ENCODE data around the gene TEX55. TPM values are rescaled to one million over a fixed set of nuclear protein-coding genes. Genes with fewer than 3 reads are reported as not detected.

Gene TEX55
- total RNA-seq, 3 donors from 2014 or later: not detected

DNA sequence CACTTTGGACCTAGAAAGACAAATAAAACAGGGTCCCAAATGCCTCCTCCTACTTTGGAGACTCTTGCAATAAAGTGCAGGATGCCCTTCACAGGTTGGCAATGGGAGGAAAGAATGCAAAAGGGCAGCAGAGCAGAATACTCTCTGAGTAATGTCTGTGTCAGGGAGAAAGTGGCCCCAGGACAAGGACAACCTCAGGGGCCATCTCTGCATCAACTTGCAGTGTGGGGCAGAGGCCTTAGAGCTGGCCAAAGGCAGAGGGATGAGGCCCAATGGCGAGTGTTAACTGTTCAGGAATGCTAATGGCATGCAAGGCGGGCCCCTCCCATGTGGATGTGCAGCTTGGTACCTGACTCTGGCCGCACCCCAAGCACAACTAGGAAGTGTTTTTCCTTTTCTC is 35.8 kb downstream of the TEX55 start:
- Histone ChIP-seq H3K9me3 (no peaks in the 10 kb centered on the region), H3K4me3 (no peak overlapping the region), H3K4me1 (ENCODE audit: low read depth) (no peaks in the 10 kb centered on the region), H3K36me3 (ENCODE audit: low read depth) (no peaks in the 10 kb centered on the region)
- ATAC-seq (peak; percentile 38), DNase-seq (no peak)
- intact Hi-C loops (cut with DNase I, micrococcal nuclease): no loop called here
- TF ChIP-seq, protein P1, sequence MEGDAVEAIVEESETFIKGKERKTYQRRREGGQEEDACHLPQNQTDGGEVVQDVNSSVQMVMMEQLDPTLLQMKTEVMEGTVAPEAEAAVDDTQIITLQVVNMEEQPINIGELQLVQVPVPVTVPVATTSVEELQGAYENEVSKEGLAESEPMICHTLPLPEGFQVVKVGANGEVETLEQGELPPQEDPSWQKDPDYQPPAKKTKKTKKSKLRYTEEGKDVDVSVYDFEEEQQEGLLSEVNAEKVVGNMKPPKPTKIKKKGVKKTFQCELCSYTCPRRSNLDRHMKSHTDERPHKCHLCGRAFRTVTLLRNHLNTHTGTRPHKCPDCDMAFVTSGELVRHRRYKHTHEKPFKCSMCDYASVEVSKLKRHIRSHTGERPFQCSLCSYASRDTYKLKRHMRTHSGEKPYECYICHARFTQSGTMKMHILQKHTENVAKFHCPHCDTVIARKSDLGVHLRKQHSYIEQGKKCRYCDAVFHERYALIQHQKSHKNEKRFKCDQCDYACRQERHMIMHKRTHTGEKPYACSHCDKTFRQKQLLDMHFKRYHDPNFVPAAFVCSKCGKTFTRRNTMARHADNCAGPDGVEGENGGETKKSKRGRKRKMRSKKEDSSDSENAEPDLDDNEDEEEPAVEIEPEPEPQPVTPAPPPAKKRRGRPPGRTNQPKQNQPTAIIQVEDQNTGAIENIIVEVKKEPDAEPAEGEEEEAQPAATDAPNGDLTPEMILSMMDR (IDR thresholded peaks at IDR 0.05): no peak

DNA sequence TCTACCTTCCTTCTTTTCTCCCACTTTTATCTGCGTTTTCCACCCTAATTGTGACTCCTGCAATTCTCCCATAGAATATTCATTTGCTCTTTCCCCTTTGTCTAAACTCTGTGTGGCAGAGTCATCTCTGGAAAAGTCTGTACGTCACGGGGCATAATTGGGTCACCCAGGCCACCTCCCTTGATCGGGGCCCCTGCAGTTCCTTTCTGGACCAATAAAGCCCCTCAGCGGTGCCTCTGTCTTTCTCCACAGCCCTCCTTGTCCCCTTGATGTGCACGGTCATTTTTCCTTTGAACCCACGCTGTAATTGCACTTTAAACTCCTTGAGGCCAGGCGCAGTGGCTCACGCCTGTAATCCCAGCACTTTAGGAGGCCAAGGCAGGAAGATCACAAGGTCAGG is 38.1 kb downstream of the TEX55 start:
- H3K4me1 ChIP-seq (ENCODE audit: low read depth): no peaks in the 10 kb centered on the region
- no peak for ATAC-seq
- DNase-seq: no peak
- no peaks in the 10 kb centered on the region for H3K36me3 ChIP-seq (ENCODE audit: low read depth)
- intact Hi-C loops (cut with DNase I, micrococcal nuclease): no loop called here
- TF ChIP-seq, protein P1 (IDR thresholded peaks at IDR 0.05): no peak
- no peaks in the 10 kb centered on the region for H3K9me3 ChIP-seq
- H3K4me3 ChIP-seq: no peak overlapping the region

DNA sequence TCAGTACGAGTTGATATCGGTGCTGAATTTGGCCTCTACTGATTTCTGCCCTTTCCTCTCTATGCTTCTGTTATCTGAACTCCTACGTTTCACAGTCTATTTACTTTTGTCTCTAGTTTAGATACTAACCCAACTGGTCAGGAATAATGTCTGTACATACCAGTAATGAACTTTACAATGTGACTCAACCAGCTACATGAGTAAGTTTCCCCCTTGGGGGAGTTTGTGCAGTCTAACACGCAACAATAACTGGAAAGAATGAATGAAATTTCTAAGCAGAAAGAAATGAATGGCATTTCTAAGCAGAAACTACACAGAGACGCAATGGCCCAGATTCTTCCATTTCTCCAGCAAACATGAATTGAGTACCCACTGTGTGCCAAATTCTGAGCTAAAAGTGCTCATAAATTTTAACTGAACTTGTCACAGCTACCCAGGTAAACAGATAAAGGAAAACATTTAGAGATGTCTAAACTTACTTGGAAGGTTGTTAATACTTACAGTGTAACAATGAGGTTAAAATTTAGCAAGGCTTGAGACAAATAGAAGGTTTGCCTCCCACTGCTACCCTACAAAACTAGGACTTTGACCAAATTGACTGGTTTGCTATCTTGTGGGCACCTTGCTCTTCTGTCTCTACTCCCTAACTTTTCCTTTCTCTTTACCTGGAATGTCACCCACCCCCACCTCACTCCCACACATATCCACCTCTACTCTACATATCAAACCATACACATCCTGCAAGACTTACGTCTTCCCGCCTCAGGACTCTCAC is 39.0 kb downstream of the TEX55 start:
- no peak overlapping the region for H3K4me3 ChIP-seq
- ATAC-seq (no peak), DNase-seq (no peak)
- H3K36me3 ChIP-seq (ENCODE audit: low read depth): no peaks in the 10 kb centered on the region
- intact Hi-C loops (cut with DNase I, micrococcal nuclease): no loop called here
- no peaks in the 10 kb centered on the region for H3K4me1 ChIP-seq (ENCODE audit: low read depth)
- no peaks in the 10 kb centered on the region for H3K9me3 ChIP-seq
- TF ChIP-seq, protein P1 (IDR thresholded peaks at IDR 0.05): no peak

DNA sequence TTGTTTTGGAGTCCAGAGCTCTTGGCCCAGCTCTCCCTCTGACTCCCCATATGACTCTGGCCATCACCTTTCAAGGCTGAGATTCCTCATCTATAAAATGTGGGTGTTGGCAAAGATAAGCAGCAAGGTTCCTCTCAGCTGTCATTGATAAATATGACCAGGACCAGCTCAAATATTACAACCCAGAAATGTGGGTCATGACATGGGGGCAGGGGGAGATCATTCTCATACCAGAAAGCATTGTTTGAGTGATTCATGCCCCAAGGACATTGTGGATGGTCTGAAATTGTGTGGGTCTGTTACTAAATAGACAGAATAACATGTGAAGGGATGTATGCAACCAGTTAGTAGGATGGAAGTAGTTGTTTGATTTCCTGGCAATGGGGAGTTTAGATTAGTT is 41.3 kb downstream of the TEX55 start:
- Histone ChIP-seq H3K4me1 (ENCODE audit: low read depth) (no peaks in the 10 kb centered on the region), H3K36me3 (ENCODE audit: low read depth) (no peaks in the 10 kb centered on the region), H3K9me3 (no peaks in the 10 kb centered on the region), H3K4me3 (no peak overlapping the region)
- ATAC-seq (no peak), DNase-seq (no peak)
- TF ChIP-seq, protein P1 (IDR thresholded peaks at IDR 0.05): no peak
- intact Hi-C loops (cut with DNase I, micrococcal nuclease): no loop called here

DNA sequence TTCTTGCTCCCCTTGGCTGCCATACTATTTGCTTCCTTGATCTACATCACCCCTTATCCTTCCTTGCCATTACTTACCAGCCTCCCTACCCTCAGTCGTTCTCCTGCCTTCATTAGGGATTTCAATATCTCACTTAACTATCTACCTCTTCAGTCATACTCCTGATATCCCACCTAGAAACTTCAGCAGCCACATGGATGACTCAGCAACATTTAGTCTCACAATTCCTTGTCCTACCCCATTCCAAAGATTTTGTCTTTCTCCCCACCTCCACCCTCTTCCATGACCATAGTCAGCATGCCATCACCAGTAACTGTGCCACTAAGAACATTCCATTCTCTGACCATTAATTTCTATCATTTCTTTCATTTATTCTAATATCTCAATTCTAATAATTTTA is 45.8 kb downstream of the TEX55 start:
- Histone ChIP-seq H3K36me3 (ENCODE audit: low read depth) (no peaks in the 10 kb centered on the region), H3K4me1 (ENCODE audit: low read depth) (no peaks in the 10 kb centered on the region), H3K9me3 (no peaks in the 10 kb centered on the region), H3K4me3 (no peak overlapping the region)
- DNase-seq (no peak), ATAC-seq (no peak)
- TF ChIP-seq, protein P1 (IDR thresholded peaks at IDR 0.05): no peak
- intact Hi-C loops (cut with DNase I, micrococcal nuclease): no loop called here
